Psoas muscle (tissue), 8 donors: ENCODE results near the gene LDLRAD4. TPM values are rescaled to one million over a fixed set of nuclear protein-coding genes. Genes with fewer than 3 reads are reported as not detected.
"Not testable (repeated sequence)": the region's sequence is repeated elsewhere in the genome, so short reads cannot be mapped to it uniquely, and the experiment has no call there.

ENCODE experiments used
- ATAC-seq, 4 donors: fragments of 200-7000 bp; cut with Tn5 transposase; one replicate each; pipeline ENCODE4 v1.9.1; 2020; ENCODE audit warnings: moderate library complexity in 3 of 4, mild to moderate bottlenecking in 2 of 4
- DNase-seq, 2 donors: peaks; one replicate each; pipeline ENCODE4 v3.0.0-alpha.2; 2020
- H3K27ac ChIP-seq: fragments of 200-600 bp; one replicate; pipeline ENCODE4 v1.8.0; 2022
- H3K27me3 ChIP-seq, 3 donors: fragments of 200-600 bp in 1 of 3; one replicate each; pipeline versions ENCODE4 v1.6.1 to v1.8.0; 2013 to 2022; ENCODE audit warnings: low read length in 2 of 3, mild to moderate bottlenecking in 2 of 3, moderate library complexity in 1 of 3; ENCODE audit not compliant: insufficient read depth in 3 of 3
- H3K36me3 ChIP-seq, 2 donors: fragments of 200-600 bp in 1 of 2; one replicate each; pipeline versions ENCODE4 v1.6.1 to v1.8.0; 2013 to 2022; ENCODE audit warnings: low read depth in 1 of 2, mild to moderate bottlenecking in 1 of 2, moderate library complexity in 1 of 2; ENCODE audit not compliant: insufficient read depth in 1 of 2
- H3K4me1 ChIP-seq: fragments of 200-600 bp; one replicate; pipeline ENCODE4 v1.8.0; 2022
- H3K4me3 ChIP-seq: fragments of 200-600 bp; one replicate; pipeline ENCODE4 v1.8.0; 2022; ENCODE audit warnings: mild to moderate bottlenecking
- H3K9me3 ChIP-seq: fragments of 200-600 bp; one replicate; pipeline ENCODE4 v1.8.0; 2022
- WGBS, 3 donors: extraction: QIAGEN DNeasy Blood & Tissue Kit; methylation state at CpG; one replicate each; pipeline versions ENCODE4 v1.1.6 to v1.1.7; 2013; 5-methylcytosine and 5-hydroxymethylcytosine counted together
- intact Hi-C, 2 donors: fragments of 100-400 bp; cut with DNase I; formaldehyde crosslinking; loops; one replicate each; pipeline versions ENCODE4 v1.11.0 to v1.14.2; 2022
- polyA plus RNA-seq, 3 donors: library from polyadenylated mRNA; stranded (reverse); fragments of 200-250 nt; gene quantifications; one replicate each; pipeline ENCODE4 v1.2.3, GENCODE V29; 2013
- total RNA-seq, 4 donors: library from RNA; stranded (reverse); fragmentation: NEBNext Ultra II Directional in 2 of 4; extraction: Animal tissue kit (Norgen Biotek cat#: 25700) in 2 of 4; gene quantifications; one replicate each; pipeline versions ENCODE4 v1.2.1 to v1.2.4, GENCODE V29; 2021 to 2023
- TF ChIP-seq, protein P1 (sequence below): fragments of 200-600 bp; IDR thresholded peaks from one replicate; pipeline ENCODE4 v1.8.0; 2022; ENCODE audit warnings: antibody characterized with exemption
- donor health status: healthy with polysubstance abuse.
- donor health status: DM: no; HTN: no; CAD: no; lungs with moderate emphysema.
- donor health status: Bipolar disorder and iron deficiency.
- donor health status: healthy.
- donor health status: DM: yes; HTN: yes; CAD: no.
- donor health status: DM: no; HTN: no; CAD: no.
- donor health status: DM: no; HTN: no; CAD: no.
- donor health status: DM: yes; HTN: yes; CAD: no.

LDLRAD4 gene
- total and polyA plus RNA-seq, 7 donors: 1.8 to 13.9 (median 3.8) TPM

DNA sequence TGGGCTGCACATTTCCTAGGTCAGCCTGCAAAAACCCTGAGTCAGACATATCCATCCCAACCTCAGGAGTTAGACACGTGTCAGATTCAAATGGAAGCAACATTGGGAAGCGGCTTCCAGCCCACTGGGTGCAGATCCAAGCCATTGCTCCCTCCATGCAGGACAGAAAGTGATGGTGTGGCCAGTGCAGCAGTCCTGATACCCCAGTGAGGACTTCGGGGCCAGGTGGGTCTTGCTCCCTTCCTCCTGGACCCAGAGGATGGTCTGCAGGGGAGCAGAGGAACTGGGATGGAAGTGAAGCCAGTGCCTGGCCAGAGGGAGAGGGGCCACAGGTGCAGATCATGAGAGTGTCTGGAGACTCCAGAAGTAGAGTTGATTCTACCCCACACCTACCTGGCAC, 255.8 kb downstream of the LDLRAD4 start:
- H3K27ac ChIP-seq: no peak overlapping the region
- intact Hi-C loops: no loop called here

DNA sequence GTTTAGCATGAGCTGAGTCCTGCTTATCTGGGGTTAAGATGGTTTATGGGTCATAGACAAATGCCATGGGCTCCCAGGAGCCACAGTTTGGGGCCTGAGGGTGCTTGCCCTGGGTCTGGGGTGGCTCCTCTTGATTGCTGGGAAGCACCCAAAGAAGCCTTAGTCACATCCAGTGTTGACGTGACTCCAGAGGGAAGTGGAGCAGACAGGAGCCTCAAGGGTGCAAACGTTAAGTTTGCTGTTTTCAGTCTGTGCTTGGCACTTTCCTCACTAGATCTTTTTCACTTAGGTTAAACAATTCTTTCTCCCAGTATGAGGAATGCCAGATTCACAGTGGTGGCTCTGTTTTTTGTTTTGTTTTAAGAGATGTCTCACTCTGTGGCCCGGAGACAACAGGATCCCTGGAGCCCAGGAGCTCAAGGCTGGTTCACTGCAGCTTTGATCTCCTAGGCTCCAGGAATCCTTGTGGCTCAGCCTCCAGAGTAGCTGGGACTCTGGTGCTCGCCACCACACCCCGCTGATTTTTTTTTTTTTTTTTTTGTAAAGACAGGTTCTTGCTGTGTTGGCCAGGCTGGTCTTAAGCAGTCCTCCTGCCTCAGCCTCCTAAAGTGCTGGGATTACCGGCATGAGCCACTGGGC, 256.5 kb downstream of the LDLRAD4 start:
- H3K9me3 ChIP-seq: no peaks in the 10 kb centered on the region
- DNase-seq: no peak
- TF ChIP-seq, protein P1, sequence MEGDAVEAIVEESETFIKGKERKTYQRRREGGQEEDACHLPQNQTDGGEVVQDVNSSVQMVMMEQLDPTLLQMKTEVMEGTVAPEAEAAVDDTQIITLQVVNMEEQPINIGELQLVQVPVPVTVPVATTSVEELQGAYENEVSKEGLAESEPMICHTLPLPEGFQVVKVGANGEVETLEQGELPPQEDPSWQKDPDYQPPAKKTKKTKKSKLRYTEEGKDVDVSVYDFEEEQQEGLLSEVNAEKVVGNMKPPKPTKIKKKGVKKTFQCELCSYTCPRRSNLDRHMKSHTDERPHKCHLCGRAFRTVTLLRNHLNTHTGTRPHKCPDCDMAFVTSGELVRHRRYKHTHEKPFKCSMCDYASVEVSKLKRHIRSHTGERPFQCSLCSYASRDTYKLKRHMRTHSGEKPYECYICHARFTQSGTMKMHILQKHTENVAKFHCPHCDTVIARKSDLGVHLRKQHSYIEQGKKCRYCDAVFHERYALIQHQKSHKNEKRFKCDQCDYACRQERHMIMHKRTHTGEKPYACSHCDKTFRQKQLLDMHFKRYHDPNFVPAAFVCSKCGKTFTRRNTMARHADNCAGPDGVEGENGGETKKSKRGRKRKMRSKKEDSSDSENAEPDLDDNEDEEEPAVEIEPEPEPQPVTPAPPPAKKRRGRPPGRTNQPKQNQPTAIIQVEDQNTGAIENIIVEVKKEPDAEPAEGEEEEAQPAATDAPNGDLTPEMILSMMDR: no peak
- H3K27me3 ChIP-seq: no peaks in the 10 kb centered on the region
- H3K36me3 ChIP-seq: no peaks in the 10 kb centered on the region
- no peak overlapping the region for H3K4me3 ChIP-seq
- WGBS, 3 donors: 83 to 93% (median 85%) methylated on average over 6 of the region's 6 CpGs
- peaks cover 14% of the 10 kb centered on the region for H3K4me1 ChIP-seq
- ATAC-seq: no peak
- intact Hi-C loops: no loop called here
- no peak overlapping the region for H3K27ac ChIP-seq

More for the DNA sequence above, 255.8 kb downstream of the LDLRAD4 start:
- Histone ChIP-seq H3K4me1 (peaks cover 14% of the 10 kb centered on the region), H3K9me3 (no peaks in the 10 kb centered on the region), H3K4me3 (no peak overlapping the region), H3K27me3 (no peaks in the 10 kb centered on the region), H3K36me3 (no peaks in the 10 kb centered on the region)
- no peak for DNase-seq
- 91 to 96% (median 94%) methylated on average over 3 of the region's 3 CpGs for WGBS, 3 donors
- ATAC-seq: no peak
- TF ChIP-seq, protein P1: no peak

DNA sequence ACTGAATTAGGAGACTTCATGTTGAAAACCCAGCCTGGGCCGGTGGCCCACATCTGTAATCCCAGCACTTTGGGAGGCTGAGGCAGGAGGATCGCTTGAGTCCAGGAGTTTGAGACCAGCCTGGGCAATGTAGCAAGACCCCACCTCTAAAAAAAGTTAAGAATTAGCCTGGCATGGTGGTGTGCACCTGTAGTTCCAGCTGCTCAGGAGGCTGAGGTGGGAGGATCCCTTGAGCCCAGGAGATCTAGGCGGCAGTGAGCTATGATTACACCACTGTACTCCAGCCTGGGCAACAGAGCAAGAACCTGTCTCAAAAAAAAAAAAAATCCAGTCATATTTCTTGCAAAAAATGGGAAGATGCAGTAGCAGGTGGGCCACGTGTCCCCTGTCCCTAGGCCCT, 257.8 kb downstream of the LDLRAD4 start:
- H3K27me3 ChIP-seq, H3K4me3 ChIP-seq, H3K36me3 ChIP-seq, H3K27ac ChIP-seq, H3K9me3 ChIP-seq, H3K4me1 ChIP-seq, DNase-seq, ATAC-seq, intact Hi-C loops: not testable (repeated sequence)
- 89 to 97% (median 96%) methylated on average over 4 of the region's 4 CpGs for WGBS, 3 donors

DNA sequence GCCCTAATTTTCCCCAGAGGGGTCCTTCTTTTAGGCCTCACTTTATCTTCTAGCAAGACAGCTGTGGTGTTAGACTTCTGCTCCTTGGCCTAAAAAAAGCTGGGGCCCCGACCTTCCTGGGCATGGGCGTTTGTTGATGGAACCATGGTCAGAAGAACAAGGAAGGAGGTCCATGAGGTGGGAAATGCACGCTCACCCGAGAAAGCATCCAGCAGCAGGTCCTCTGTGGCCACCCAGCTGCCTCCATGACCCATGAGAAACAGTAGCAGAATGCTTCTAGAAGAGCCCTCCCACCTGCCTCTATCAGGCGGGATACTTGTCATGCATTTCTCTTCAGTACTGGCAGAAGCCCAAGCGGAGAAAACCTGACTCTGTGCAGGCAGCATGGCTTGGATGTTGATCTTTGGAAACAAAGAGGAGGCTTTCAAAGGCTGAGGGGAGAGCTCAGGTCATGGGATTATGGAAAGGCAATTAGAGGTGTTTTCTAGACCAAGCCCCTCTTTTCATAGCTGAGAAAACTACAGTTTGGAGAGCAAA, 258.7 kb downstream of the LDLRAD4 start:
- WGBS, 3 donors: 85 to 88% (median 87%) methylated on average over 6 of the region's 6 CpGs
- no peak overlapping the region for H3K27ac ChIP-seq
- intact Hi-C loops: no loop called here
- H3K36me3 ChIP-seq: no peaks in the 10 kb centered on the region
- no peaks in the 10 kb centered on the region for H3K4me1 ChIP-seq
- no peaks in the 10 kb centered on the region for H3K9me3 ChIP-seq
- ATAC-seq: no peak
- TF ChIP-seq, protein P1: no peak
- no peak overlapping the region for H3K4me3 ChIP-seq
- no peak for DNase-seq
- no peaks in the 10 kb centered on the region for H3K27me3 ChIP-seq

DNA sequence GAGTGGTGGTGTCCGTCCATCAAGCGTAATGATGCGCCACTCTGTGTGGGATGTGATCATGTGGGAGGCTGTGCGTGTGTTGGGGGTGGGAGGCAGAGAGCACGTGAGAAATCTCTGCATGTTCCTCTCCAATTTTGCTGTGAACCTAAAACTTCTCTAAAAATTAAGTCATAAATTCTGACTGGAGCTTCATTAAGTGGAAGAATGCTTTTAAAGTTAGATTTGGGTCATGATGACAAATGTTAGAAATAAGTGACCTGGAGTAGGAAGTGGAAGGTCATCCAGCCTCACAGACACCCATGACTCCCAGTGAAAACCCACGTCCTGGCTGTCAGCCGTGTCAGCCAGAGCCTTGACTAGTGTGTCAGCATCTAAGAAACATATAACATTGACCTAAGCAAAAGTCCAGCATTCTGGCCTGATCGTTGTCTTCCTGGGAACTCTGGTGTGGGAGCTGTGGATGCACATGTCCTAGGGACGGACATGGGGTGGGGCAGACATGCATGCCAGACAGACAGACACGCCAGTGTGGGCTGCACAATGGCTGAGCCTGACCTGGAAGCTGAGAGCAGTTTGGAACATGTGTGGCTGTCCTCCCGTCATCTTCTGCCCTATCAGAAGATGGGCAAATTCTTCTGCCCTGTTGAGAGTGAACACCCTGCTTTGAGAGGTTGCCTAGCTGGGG, 262.2 kb downstream of the LDLRAD4 start:
- TF ChIP-seq, protein P1: no peak
- Histone ChIP-seq H3K27me3 (no peaks in the 10 kb centered on the region), H3K4me1 (no peaks in the 10 kb centered on the region), H3K27ac (no peak overlapping the region), H3K9me3 (no peaks in the 10 kb centered on the region), H3K4me3 (no peak overlapping the region), H3K36me3 (no peaks in the 10 kb centered on the region)
- intact Hi-C loops: no loop called here
- 78 to 83% (median 78%) methylated on average over 11 of the region's 11 CpGs for WGBS, 3 donors
- DNase-seq (no peak), ATAC-seq (no peak)
